Measurements from ENCODE around the gene MLEC. TPM values are rescaled to one million over a fixed set of nuclear protein-coding genes. Genes with fewer than 3 reads are reported as not detected.

The MLEC gene
- total RNA-seq, 1 donor from 2014 or later, result 33.1 TPM

DNA sequence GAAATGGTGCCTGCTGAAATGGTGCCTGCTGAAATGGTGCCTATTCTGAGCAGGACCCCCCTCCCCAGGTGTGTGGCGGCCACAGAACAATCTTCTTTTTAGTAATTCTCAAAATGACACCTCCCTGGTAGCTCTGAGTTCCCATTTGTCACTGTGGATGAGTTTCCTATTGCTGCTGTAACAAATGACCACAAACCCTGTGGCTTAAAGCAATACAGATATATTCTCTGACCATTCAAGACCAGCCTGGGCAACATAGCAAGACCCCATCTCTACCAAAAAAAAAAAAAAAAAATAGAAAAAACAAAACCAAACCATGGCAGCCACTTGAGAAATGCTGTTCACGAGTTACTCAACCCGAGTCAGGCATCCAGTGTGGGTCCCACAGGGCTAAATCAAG, 46.6 kb downstream of the MLEC start:
- Histone ChIP-seq H3K4me3 (no peak overlapping the region), H3K36me3 (peaks cover 0 to 7% of the 10 kb centered on the region in 2 donors), H3K27me3 (no peaks in the 10 kb centered on the region), H3K4me1 (no peaks in the 10 kb centered on the region), H3K27ac (no peak overlapping the region), H3K9me3 (no peaks in the 10 kb centered on the region)
- TF ChIP-seq POLR2AphosphoS5 (IDR thresholded peaks at IDR 0.05; ENCODE audit: insufficient read depth in 1 of 2, low read depth in 1 of 2), result no peak
- no peak for TF ChIP-seq POLR2A (IDR thresholded peaks at IDR 0.05)
- TF ChIP-seq, protein P1, sequence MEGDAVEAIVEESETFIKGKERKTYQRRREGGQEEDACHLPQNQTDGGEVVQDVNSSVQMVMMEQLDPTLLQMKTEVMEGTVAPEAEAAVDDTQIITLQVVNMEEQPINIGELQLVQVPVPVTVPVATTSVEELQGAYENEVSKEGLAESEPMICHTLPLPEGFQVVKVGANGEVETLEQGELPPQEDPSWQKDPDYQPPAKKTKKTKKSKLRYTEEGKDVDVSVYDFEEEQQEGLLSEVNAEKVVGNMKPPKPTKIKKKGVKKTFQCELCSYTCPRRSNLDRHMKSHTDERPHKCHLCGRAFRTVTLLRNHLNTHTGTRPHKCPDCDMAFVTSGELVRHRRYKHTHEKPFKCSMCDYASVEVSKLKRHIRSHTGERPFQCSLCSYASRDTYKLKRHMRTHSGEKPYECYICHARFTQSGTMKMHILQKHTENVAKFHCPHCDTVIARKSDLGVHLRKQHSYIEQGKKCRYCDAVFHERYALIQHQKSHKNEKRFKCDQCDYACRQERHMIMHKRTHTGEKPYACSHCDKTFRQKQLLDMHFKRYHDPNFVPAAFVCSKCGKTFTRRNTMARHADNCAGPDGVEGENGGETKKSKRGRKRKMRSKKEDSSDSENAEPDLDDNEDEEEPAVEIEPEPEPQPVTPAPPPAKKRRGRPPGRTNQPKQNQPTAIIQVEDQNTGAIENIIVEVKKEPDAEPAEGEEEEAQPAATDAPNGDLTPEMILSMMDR (IDR thresholded peaks at IDR 0.05), result no peak
- DNase-seq (ENCODE audit: extremely low spot score in 2 of 2), result no peak
- intact Hi-C loops (cut with DNase I), result no loop called here

DNA sequence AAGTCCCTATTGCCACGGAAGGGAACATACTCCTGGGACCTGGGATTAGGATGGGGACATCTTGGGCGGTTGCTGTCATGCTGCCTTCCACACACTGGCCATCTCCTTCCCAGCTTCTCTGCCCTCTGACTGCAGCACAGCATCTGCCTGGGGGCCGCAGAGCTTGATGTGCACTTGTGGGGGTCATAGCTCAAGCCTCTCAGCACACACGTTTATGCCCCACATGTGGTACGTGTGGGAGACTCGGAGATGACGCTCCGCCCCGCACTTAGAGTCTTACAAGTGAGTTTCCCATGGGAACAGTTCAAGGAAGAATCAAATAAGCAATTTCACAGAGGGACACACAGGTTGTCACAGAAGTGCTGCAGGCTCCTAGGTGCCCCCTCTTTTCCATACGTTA, 47.3 kb downstream of the MLEC start:
- no peaks in the 10 kb centered on the region for H3K9me3 ChIP-seq
- no peak for DNase-seq (ENCODE audit: extremely low spot score in 2 of 2)
- TF ChIP-seq, protein P1 (IDR thresholded peaks at IDR 0.05), result no peak
- TF ChIP-seq POLR2A (IDR thresholded peaks at IDR 0.05), result no peak
- TF ChIP-seq POLR2AphosphoS5 (IDR thresholded peaks at IDR 0.05; ENCODE audit: insufficient read depth in 1 of 2, low read depth in 1 of 2), result no peak
- no peaks in the 10 kb centered on the region for H3K4me1 ChIP-seq
- no peak overlapping the region for H3K27ac ChIP-seq
- H3K4me3 ChIP-seq, result no peak overlapping the region
- intact Hi-C loops (cut with DNase I), result no loop called here
- peaks cover 0 to 7% of the 10 kb centered on the region in 2 donors for H3K36me3 ChIP-seq
- H3K27me3 ChIP-seq, result no peaks in the 10 kb centered on the region

DNA sequence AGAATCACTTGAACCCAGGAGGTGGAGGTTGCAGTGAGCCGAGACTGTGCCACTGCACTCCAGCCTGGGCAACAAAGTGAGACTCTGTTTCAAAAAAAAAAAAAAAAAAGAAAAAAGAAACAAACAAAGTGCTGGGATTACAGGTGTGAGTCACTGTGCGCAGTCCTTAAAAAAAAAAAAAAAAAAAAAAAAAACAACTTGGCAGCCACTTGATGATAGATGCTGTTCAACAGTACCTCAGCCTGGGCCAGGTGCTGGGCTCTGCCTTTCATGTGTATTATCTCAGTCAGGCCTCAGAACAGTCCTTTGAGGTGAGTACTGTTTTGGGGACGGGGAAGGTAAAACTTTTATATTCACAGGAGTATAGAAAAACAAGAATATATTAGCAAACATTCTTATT, 48.2 kb downstream of the MLEC start:
- TF ChIP-seq, protein P1 (IDR thresholded peaks at IDR 0.05), result no peak
- no peak for TF ChIP-seq POLR2AphosphoS5 (IDR thresholded peaks at IDR 0.05; ENCODE audit: insufficient read depth in 1 of 2, low read depth in 1 of 2)
- no peak for TF ChIP-seq POLR2A (IDR thresholded peaks at IDR 0.05)
- H3K36me3 ChIP-seq, result no peaks in the 10 kb centered on the region
- intact Hi-C loops (cut with DNase I), result no loop called here
- no peak for DNase-seq (ENCODE audit: extremely low spot score in 2 of 2)
- H3K27me3 ChIP-seq, result no peaks in the 10 kb centered on the region
- no peaks in the 10 kb centered on the region for H3K4me1 ChIP-seq
- H3K27ac ChIP-seq, result no peak overlapping the region
- H3K9me3 ChIP-seq, result no peaks in the 10 kb centered on the region
- H3K4me3 ChIP-seq, result no peak overlapping the region

DNA sequence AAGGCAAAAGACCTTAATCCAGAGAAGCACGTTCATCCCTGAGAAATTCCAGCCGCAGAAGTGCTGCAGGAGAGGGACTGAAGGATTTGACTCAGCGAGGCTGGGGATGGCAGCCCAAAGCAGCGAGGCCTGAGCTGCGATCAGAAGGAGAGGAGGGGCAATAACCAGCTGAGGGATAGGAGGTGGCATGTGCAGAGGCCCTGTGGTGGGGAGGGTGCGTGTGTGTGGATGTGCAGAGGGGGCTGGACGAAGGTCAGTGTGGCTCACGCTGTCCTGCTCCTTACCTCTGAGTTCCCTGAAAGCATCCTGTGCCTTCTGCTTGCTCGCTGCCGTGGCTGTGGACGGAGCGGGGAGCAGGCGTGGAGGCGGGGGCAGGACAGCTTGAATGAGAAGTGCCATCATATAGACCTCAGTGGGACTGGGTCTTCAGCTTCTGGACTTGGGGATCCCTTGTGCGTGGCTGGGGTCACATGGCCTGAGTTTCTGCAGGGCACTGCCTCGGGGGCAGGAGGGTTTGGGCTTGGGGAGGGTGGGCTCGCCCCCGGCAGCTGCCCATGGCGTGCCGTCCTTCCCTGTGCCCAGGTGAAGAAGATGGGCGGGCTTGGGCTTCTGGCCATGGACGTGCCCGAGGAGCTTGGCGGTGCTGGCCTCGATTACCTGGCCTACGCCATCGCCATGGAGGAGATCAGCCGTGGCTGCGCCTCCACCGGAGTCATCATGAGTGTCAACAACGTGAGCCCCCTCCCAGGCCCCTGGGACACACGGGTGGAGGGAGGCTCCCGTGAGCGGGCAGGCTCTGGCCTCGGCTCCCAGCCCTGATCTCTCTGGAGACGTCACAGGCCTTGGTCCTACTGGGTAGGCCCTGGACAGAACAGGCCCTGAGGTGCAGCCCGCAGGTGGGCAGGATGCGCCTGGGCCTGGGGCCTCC, 49.7 kb downstream of the MLEC start:
- Histone ChIP-seq H3K4me1 (no peaks in the 10 kb centered on the region), H3K27me3 (no peaks in the 10 kb centered on the region), H3K27ac (no peak overlapping the region), H3K4me3 (no peak overlapping the region), H3K9me3 (no peaks in the 10 kb centered on the region), H3K36me3 (no peaks in the 10 kb centered on the region)
- no peak for DNase-seq (ENCODE audit: extremely low spot score in 2 of 2)
- intact Hi-C loops (cut with DNase I), result no loop called here
- TF ChIP-seq, protein P1 (IDR thresholded peaks at IDR 0.05), result no peak
- TF ChIP-seq POLR2A (IDR thresholded peaks at IDR 0.05), result no peak
- no peak for TF ChIP-seq POLR2AphosphoS5 (IDR thresholded peaks at IDR 0.05; ENCODE audit: insufficient read depth in 1 of 2, low read depth in 1 of 2)
